HG03039 (cell line): ENCODE results near the gene GPSM1.
"Not testable (repeated sequence)": the region's sequence is repeated elsewhere in the genome, so short reads cannot be mapped to it uniquely, and the experiment has no call there.

Experiments
- ATAC-seq: cut with Tn5 transposase; IDR thresholded peaks from one replicate; pipeline ENCODE4 v1.9.1; 2021; ENCODE audit warnings: mild to moderate bottlenecking, moderate library complexity; ENCODE audit not compliant: unreplicated experiment

Gene GPSM1

DNA sequence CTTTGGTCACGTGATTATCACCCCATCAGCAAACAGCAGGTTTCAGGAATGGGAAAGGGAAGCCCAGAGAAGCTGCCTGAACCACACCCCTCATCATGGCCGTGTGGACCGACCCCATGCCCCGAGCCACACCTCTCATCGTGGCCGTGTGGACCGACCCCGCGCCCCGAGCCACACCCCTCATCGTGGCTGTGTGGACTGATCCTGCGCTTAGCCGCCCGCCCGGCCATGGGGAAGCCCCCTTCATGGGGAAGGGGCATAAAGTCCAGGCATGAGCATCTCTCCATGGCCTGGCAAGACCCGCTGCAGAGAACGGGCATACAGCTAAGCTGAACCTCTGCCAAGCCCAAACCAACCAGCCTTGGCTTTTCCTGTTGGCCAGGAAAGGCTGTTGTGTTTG is 66.2 kb downstream of the GPSM1 start:
- ATAC-seq: no peak

- no peak for ATAC-seq
Observed at GRCh38 chr9:136394312-136395019, 67.1 kb downstream of the GPSM1 start.

- ATAC-seq: no peak
Observed at GRCh38 chr9:136395020-136395340, 67.6 kb downstream of the GPSM1 start.

GRCh38 chr9:136395345-136396218 is 68.2 kb downstream of the GPSM1 start:
- no peak for ATAC-seq

DNA sequence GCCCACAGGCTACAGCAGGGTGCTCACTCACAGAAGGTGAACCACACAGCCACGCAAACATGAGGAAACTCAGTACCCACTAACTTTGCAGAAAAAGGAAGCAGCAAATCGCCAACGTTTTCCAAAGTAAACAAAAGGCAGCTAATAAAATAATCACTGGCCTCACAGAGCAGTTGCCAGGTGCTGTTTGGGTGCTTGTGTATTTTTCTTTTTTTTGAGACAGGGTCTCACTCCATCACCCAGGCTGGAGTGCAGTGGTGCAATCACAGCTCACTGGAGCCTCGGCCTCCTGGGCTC is 68.8 kb downstream of the GPSM1 start:
- ATAC-seq: no peak

GRCh38 chr9:136397643-136398042 is 70.3 kb downstream of the GPSM1 start:
- ATAC-seq: no peak

- no peak for ATAC-seq
Observed at GRCh38 chr9:136398286-136398685, 70.9 kb downstream of the GPSM1 start.

- peak; percentile 12 for ATAC-seq
Observed at GRCh38 chr9:136399176-136400037, 72.1 kb downstream of the GPSM1 start.

DNA sequence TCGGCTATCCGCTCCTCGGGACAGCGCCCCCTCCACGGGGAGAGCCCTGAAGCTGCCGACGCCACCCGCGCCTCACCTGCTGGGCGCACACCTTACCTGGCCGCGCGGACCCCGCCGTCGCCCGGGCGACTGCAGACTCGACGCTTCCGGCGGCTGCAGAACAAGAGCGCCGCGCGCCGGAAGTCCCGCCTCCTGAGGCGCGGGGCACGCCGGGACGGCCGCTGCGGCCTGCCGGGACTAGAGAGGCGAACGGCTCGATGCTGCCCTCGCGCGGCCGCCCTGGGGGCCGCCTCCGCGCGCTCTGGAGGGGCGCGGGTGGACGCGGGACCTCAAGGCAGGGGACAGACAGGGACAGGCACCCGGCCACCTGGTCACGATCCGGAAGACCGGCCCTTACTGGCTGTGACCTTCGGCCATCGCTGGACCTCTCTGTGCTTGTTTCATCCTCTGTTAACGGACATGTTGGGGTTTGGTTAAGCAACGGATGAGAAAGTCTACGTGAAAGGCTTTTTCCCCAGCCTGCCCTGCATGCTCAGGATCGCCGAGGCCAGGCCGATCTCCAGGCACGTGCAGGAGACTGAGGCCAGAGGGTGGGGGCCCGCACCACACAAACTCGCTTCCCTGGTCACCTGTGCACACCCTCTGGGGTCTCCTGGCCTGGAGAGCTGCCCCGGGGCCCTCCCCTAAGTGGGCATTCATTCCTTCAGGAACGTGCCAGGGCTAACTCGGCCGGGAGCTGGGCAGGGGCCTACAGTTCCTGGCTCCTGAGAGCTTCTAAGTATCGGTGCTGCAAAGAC is 72.9 kb downstream of the GPSM1 start, which contains the start of gene SNAPC4:
SNAPC4 (minus strand) TSS at position 133 of the 797 bp plus-strand sequence. CDS start 1,742 bp downstream, outside the sequence.
- ATAC-seq: peak; percentile 62

DNA sequence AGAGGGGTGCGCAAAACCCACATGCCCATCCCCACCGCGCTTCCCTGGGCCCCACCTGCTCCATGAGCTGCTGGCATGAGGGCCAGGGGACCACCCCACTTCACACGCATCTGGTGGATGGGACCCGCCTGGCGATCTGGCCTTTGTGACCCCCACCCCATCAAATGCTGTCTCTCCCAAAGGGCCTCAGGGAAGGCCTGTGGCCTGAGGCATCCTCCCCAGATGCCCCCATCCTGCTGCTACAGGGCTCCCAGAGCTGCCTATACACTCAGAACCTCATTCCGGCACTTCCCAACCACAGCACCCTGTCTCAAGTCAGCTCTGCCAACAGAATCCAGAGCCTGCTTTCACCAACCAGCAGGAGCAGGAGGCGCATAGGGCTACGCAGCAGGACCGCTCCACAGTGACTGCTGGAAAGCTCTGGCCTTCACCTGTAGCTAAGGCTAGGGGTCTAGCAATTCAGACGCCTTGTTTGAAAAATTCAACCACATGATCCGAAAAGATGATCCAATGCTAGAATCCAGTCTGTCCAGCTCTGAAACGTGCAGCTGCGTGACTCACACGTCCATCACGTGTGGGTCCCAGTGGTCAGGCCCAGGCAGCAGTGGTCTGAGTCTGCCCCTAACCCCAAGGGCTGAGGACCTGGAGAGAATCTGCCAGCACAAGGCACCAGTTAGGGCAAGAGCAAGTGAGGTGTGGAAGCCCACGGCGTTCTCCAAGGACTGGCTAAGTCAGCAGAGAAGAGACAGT is 74.0 kb downstream of the GPSM1 start:
- ATAC-seq: no peak

DNA sequence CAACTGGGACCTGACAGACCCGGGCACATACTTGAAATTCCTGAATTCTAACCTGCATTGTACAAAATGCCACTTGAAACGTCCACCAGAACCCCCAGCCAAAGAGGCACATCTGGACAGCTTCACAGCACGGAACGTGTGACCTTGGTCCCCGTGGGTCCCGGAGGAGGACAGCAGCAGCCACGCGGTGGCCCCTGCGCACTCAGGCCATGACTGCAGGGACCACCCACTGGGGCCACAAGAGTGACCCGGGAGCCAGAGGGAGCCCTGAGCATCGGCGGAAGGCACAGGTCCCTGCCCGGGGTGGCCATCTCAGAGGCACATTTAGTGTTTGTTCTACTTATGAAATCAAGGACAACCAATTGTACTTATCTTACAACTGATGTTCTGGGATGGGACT is 74.7 kb downstream of the GPSM1 start:
- no peak for ATAC-seq

GRCh38 chr9:136403538-136403914 is 76.2 kb downstream of the GPSM1 start:
- ATAC-seq: no peak

DNA sequence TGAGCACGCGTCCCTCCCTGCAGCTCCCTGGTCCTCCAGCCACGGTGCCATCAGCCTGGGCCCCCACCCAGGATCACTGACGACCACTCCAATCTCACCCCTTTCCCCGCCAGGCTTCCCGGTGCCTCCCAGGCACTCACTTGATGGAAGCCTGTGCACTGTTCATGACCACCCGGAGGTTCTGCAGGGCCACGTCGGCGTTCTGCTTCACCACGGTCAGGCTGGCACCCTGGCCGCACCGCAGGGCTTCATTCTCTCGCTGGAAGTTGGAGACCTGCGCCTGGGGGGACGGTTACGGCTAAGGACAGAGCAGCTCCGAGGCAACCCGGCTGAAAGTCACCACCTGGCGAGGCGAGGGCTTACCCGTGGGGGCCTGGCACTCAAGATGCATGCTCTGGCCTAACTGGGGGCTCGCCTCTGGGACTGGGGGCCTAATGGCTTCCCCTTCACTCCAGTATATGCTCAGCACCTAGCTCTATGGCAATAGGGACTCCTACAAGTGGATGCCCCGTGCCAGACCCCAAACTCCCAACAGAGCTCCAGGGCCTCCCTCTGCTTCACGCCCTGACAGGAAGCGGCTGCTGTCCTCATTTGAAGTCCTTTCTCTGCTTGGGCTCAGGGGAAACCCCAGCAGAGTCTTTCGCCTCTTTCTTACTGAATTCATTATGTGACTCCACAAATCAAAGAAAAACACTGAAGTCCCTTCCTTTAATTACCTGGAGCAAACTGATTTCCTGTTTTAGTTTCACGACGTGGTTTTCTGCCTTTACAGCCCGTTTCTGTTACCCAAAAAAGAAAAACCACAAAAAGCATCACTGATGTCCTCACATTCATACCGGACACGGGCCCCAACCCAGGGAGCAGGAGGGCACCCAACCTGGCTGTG is 76.8 kb downstream of the GPSM1 start:
- no peak for ATAC-seq

GRCh38 chr9:136404801-136405136 is 77.4 kb downstream of the GPSM1 start:
- no peak for ATAC-seq

DNA sequence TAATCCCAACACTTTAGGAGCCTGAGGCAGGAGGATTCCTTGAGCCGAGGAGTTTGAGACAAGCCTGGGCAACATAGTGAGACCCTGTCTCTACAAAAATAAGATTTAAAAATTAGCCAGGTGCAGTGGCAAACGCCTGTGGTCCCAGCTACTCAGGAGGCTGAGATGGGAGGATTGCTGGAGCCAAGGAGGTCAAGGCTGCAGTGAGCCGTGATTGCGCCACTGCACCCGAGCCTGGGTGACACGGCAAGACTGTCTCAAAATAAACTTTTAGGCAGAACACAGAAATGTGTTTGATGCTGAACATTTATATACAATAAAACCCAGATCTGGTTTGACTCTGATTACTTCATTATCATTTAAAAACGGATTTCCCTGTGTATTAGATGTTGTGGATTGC is 78.1 kb downstream of the GPSM1 start:
- ATAC-seq: no peak

DNA sequence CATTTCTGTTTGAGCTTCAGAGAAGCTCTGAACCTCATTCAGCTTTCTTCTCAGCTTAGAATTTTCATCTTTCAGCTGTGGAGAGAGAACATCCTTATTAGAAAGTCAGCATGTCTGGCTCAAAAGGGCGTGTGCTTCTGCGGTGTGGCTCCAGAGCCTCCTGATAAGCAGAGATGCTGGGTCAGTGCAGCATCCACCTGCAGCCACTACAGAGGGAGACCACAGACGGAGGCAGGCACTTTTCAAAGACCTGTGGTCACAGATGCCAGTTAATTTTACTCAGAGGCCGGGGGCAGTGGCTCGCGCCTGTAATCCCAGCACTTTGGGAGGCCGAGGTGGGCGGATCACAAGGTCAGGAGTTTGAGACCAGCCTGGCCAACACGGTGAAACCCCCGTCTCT is 78.6 kb downstream of the GPSM1 start:
- not testable (repeated sequence) for ATAC-seq

DNA sequence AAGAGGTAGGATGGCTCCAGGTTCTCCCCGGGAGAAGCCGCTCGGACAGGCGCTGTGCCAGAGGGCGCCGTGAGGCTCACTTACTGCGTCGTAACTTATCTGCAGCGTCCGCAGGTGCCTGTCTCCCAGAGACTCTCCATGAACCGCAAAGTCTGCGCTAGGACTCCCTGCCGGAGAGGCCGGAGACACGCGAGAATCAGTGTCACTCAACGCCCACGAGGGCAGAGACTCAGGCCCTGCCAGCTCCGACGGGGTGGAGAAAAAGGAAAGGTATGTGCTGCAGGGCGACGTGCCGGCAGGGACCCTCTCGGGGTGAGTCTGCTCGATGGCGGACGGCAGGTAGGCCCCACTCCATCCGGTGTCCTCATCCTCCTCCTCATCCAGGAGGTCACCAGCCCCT is 79.7 kb downstream of the GPSM1 start:
- ATAC-seq: not testable (repeated sequence)

- no peak for ATAC-seq
Observed at GRCh38 chr9:136407911-136408310, 80.6 kb downstream of the GPSM1 start.
